SK-N-MC (cell line): ENCODE results near the gene CDSN.

Source experiments
- DNase-seq: peaks from one replicate; pipeline ENCODE4 v3.0.0-alpha.2; 2011; ENCODE audit warnings: low read depth, low spot score
- H3K27ac ChIP-seq: fragments of 200-600 bp; sonication (generic); 2 replicates; pipeline ENCODE4 v1.5.1; 2016; ENCODE audit warnings: mixed run types
- H3K36me3 ChIP-seq: fragments of 200-600 bp; sonication (generic); 2 replicates; pipeline ENCODE4 v1.6.1; 2017; ENCODE audit warnings: antibody characterized with exemption, low read length, mixed read lengths; ENCODE audit not compliant: insufficient read depth
- H3K4me3 ChIP-seq: fragments of 200-600 bp; sonication (generic); 2 replicates; pipeline ENCODE4 v1.5.1; 2016
- H3K9ac ChIP-seq: fragments of 200-600 bp; sonication (generic); 2 replicates; pipeline ENCODE4 v1.8.0; 2017; ENCODE audit warnings: mixed run types, mixed read lengths; ENCODE audit not compliant: insufficient read length
- H3K9me3 ChIP-seq: fragments of 200-600 bp; sonication (generic); 2 replicates; pipeline ENCODE4 v1.6.1; 2017; ENCODE audit warnings: low read depth, mild to moderate bottlenecking, antibody characterized with exemption, low read length, moderate library complexity, mixed read lengths
- EZH2 ChIP-seq: fragments of 200-600 bp; sonication (generic); IDR thresholded peaks from one replicate; pipeline ENCODE4 v1.6.1; 2017; ENCODE audit warnings: antibody characterized with exemption
- FOXP2 ChIP-seq: optimal IDR thresholded peaks from 2 replicates; pipeline ENCODE3; 2011; ENCODE audit warnings: mild to moderate bottlenecking, moderate library complexity; ENCODE audit not compliant: insufficient read depth; ENCODE audit errors: extremely low read length, control extremely low read depth
- POLR2AphosphoS5 ChIP-seq: IDR thresholded peaks from 2 replicates; pipeline ENCODE4 v1.6.1; 2012; ENCODE audit warnings: mild to moderate bottlenecking, low read depth, low read length, borderline replicate concordance

Gene CDSN

GRCh38 chr6:31086788-31087440 lies 33.3 kb downstream of the CDSN start:
- TF ChIP-seq POLR2AphosphoS5 (no peak), FOXP2 (no peak)
- H3K4me3 ChIP-seq: peak overlapping the region; percentile 32
- no peaks in the 10 kb centered on the region for H3K36me3 ChIP-seq
- no peak overlapping the region for H3K27ac ChIP-seq
- DNase-seq: no peak
- H3K9ac ChIP-seq: no peak overlapping the region
- no peaks in the 10 kb centered on the region for H3K9me3 ChIP-seq

DNA sequence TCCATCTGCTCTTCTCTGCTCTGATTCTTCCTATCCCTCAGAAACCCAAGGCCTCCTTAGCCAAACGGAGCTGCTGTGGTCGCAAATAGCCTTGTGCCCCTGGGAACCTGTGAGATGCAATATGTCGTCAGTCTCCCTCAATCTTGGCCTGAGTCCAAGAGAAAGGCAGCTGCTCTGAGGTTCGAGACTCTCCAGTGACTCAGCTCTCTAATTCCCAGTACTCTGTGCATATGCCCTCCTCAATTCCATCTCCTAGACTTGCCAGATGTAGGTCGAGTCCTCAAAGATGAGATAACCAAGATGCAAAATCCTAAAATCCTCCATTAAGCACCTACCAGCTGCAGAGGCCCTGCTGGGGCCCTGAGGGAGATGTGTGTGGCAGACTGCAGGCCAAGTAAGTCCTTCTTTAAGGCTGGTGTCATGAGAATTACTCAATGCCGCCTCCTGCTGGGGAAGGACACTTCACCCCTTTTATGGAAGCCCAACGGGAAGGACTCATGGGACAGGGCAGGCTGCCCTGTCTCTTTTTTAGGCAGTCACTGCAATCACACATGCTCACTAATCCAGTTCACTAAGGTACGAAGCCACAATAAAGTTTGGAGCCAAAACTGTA lies 36.4 kb downstream of the CDSN start:
- DNase-seq: no peak
- Histone ChIP-seq H3K9me3 (no peaks in the 10 kb centered on the region), H3K9ac (no peak overlapping the region)

GRCh38 chr6:31081872-31082271 lies 38.4 kb downstream of the CDSN start:
- TF ChIP-seq EZH2: no peak
- no peak for TF ChIP-seq FOXP2
- no peak for TF ChIP-seq POLR2AphosphoS5
- H3K4me3 ChIP-seq: no peak overlapping the region
- H3K9me3 ChIP-seq: no peaks in the 10 kb centered on the region
- no peak overlapping the region for H3K9ac ChIP-seq
- no peak for DNase-seq
- H3K27ac ChIP-seq: no peak overlapping the region
- no peaks in the 10 kb centered on the region for H3K36me3 ChIP-seq

More for the DNA sequence above, 36.4 kb downstream of the CDSN start:
- Histone ChIP-seq H3K36me3 (no peaks in the 10 kb centered on the region), H3K27ac (no peak overlapping the region), H3K4me3 (no peak overlapping the region)
- TF ChIP-seq EZH2 (no peak), POLR2AphosphoS5 (no peak), FOXP2 (no peak)

DNA sequence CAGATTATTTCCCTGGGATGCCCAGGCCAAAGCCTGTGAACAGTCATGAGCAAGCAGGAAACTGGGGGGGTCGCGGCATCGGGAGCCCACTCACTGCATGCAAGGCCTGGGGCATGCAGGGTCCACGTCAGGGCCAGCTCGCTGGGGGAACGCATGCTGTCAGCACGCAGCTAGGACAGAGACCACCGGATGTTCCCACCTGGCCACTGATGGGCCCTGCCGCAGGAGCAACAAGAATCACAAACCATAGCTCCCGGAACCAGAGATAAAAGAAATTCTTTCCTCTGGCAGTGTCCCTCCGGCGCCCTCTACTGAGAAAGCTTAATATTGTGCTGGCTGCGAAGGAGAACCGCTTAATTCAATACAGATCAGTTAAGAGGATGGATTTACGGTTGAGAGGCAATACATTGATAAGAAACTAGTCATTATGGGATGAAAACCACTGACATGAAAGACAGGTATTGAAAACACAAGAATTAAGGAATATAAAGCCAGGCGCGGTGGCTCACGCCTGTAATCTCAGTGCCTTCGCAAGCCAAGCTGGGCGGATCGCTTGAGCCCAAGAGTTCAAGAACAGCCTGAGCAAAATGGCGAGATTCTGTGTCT lies 40.5 kb downstream of the CDSN start:
- H3K36me3 ChIP-seq: no peaks in the 10 kb centered on the region
- H3K4me3 ChIP-seq: no peak overlapping the region
- H3K9me3 ChIP-seq: no peaks in the 10 kb centered on the region
- H3K9ac ChIP-seq: no peak overlapping the region
- no peak overlapping the region for H3K27ac ChIP-seq
- no peak for TF ChIP-seq FOXP2
- no peak for TF ChIP-seq POLR2AphosphoS5
- TF ChIP-seq EZH2: no peak
- DNase-seq: no peak

- no peak overlapping the region for H3K27ac ChIP-seq
- H3K36me3 ChIP-seq: no peaks in the 10 kb centered on the region
- no peak for TF ChIP-seq POLR2AphosphoS5
- TF ChIP-seq FOXP2: no peak
- TF ChIP-seq EZH2: no peak
These were observed 43.6 kb downstream of the CDSN start for GRCh38 chr6:31076611-31077010.

GRCh38 chr6:31075528-31075927 lies 44.7 kb downstream of the CDSN start:
- TF ChIP-seq POLR2AphosphoS5 (no peak), FOXP2 (no peak), EZH2 (no peak)
- H3K4me3 ChIP-seq: no peak overlapping the region
- H3K9ac ChIP-seq: no peak overlapping the region
- DNase-seq: no peak
- no peaks in the 10 kb centered on the region for H3K36me3 ChIP-seq
- H3K9me3 ChIP-seq: no peaks in the 10 kb centered on the region
- H3K27ac ChIP-seq: no peak overlapping the region

More at GRCh38 chr6:31076611-31077010, 43.6 kb downstream of the CDSN start:
- no peaks in the 10 kb centered on the region for H3K9me3 ChIP-seq
- no peak overlapping the region for H3K4me3 ChIP-seq
- no peak for DNase-seq
- H3K9ac ChIP-seq: no peak overlapping the region

- Histone ChIP-seq H3K4me3 (no peak overlapping the region), H3K9me3 (no peaks in the 10 kb centered on the region), H3K36me3 (no peaks in the 10 kb centered on the region), H3K9ac (no peak overlapping the region), H3K27ac (no peak overlapping the region)
- TF ChIP-seq EZH2 (no peak), POLR2AphosphoS5 (no peak), FOXP2 (no peak)
- no peak for DNase-seq
These were observed 45.8 kb downstream of the CDSN start for GRCh38 chr6:31074401-31074800.

- Histone ChIP-seq H3K4me3 (no peak overlapping the region), H3K36me3 (no peaks in the 10 kb centered on the region), H3K27ac (no peak overlapping the region), H3K9me3 (no peaks in the 10 kb centered on the region), H3K9ac (no peak overlapping the region)
- no peak for DNase-seq
- TF ChIP-seq FOXP2 (no peak), EZH2 (no peak), POLR2AphosphoS5 (no peak)
These were observed 49.5 kb downstream of the CDSN start for GRCh38 chr6:31070711-31071197.
